ENCODE results near the gene RNF2.

Gene RNF2

GRCh38 chr1:185038813-185039376 lies 6.5 kb upstream of the RNF2 start:
- in situ Hi-C loops (cut with HindIII; ENCODE audit: low pct_unique_long_range_greater_than_20kb, low sequenced_read_pairs) = no loop called here
- DNase-seq (ENCODE audit: low read depth in 1 of 2, low spot score in 1 of 2) = no peak

DNA sequence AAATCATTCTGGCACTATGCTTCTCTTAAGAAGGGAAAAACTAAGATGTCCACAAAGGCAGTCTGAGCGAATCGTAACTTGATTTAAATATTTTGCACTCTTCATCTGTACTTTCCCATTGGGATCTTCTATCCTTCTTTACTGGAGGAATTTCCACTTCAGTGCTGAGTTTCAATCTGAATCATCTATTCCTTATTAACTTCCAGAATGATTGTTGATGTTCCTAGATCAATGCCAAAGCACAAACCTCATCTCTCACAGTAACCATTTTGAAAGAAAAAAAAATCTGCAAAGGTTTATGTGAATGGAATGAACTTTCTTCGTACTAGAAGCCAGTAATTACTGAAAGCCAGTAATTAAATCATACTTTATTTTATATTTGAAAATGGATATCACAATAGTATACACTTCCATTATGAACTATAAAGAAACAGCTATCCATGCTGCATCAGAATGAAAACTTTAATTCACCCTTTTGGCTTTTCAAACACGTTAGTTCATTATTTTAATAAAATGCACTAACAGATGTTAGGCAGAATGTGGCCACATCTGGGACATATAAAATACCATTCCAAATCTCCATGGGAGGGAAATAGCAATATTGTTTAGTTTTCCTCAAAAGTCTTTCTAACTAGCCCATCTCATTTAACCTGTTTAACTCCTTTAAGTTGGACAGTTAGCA lies 5.5 kb upstream of the RNF2 start:
- in situ Hi-C loops (cut with HindIII; ENCODE audit: low pct_unique_long_range_greater_than_20kb, low sequenced_read_pairs) = no loop called here
- no peak for DNase-seq (ENCODE audit: low read depth in 1 of 2, low spot score in 1 of 2)
- no peak for TF ChIP-seq JUND (IDR thresholded peaks at IDR 0.05; ENCODE audit: low read depth)

More at GRCh38 chr1:185038813-185039376, 6.5 kb upstream of the RNF2 start:
- TF ChIP-seq JUND (IDR thresholded peaks at IDR 0.05; ENCODE audit: low read depth) = no peak

DNA sequence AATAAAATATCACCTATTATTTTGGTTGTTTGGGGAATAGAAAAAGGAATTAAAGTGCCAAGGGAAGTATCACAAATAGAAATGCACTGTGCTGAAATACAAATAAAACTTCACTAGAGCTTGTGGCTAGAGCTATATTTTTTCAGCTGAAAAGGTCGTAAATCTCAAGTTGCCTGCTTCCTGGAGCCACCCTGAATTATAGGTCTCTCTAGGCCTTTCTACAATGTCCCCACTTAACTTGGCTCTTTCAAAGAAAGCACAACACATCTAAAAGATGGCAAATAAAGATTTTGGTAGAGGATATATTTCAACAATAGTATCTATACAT lies 5.0 kb upstream of the RNF2 start:
- no peak for DNase-seq (ENCODE audit: low read depth in 1 of 2, low spot score in 1 of 2)
- TF ChIP-seq JUND (IDR thresholded peaks at IDR 0.05; ENCODE audit: low read depth) = no peak
- in situ Hi-C loops (cut with HindIII; ENCODE audit: low pct_unique_long_range_greater_than_20kb, low sequenced_read_pairs) = no loop called here

DNA sequence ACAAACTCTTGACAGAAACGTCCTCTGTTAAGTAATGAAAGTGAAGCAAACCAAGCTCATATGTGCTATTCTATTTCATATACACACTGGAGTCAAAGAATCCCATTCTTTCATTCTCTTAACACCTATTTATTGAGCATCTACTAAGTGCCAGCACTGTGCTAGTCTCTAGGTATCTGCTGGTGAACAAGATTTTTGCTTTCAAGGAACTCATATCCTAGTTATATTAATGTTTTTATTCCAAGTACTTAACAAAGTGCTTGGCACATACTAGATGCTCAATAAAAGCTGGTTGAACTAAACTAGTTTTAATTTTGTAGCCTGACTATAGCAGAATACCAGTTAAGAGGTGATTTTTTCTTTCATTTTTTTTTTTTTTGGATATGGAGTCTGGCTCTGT lies 3.6 kb upstream of the RNF2 start:
- no peak for DNase-seq (ENCODE audit: low read depth in 1 of 2, low spot score in 1 of 2)
- TF ChIP-seq JUND (IDR thresholded peaks at IDR 0.05; ENCODE audit: low read depth) = no peak
- in situ Hi-C loops (cut with HindIII; ENCODE audit: low pct_unique_long_range_greater_than_20kb, low sequenced_read_pairs) = no loop called here

- in situ Hi-C loops (cut with HindIII; ENCODE audit: low pct_unique_long_range_greater_than_20kb, low sequenced_read_pairs) = no loop called here
- DNase-seq (ENCODE audit: low read depth in 1 of 2, low spot score in 1 of 2) = no peak
- no peak for TF ChIP-seq JUND (IDR thresholded peaks at IDR 0.05; ENCODE audit: low read depth)
Measured at GRCh38 chr1:185042737-185043136, 2.6 kb upstream of the RNF2 start.

DNA sequence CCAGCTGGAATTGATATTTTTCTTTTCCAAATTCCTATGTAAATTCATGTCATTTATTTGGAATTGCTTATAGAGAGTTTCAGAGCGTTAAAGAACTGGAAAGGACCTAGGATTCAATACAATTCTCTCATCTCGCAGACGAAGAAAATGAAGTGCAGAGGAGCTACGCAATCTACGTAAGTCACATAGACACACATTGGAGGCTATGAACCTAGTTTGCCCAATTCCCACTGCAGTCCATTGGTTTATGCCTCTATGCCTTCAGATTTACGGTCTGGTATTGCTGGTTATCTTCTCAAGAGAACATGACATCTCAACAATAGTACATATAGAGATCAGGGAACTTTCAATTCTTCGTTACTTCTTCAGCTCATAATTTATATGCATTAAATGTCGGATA lies 971 bp upstream of the RNF2 start:
- DNase-seq (ENCODE audit: low read depth in 1 of 2, low spot score in 1 of 2) = no peak
- no peak for TF ChIP-seq JUND (IDR thresholded peaks at IDR 0.05; ENCODE audit: low read depth)
- in situ Hi-C loops (cut with HindIII; ENCODE audit: low pct_unique_long_range_greater_than_20kb, low sequenced_read_pairs) = no loop called here

DNA sequence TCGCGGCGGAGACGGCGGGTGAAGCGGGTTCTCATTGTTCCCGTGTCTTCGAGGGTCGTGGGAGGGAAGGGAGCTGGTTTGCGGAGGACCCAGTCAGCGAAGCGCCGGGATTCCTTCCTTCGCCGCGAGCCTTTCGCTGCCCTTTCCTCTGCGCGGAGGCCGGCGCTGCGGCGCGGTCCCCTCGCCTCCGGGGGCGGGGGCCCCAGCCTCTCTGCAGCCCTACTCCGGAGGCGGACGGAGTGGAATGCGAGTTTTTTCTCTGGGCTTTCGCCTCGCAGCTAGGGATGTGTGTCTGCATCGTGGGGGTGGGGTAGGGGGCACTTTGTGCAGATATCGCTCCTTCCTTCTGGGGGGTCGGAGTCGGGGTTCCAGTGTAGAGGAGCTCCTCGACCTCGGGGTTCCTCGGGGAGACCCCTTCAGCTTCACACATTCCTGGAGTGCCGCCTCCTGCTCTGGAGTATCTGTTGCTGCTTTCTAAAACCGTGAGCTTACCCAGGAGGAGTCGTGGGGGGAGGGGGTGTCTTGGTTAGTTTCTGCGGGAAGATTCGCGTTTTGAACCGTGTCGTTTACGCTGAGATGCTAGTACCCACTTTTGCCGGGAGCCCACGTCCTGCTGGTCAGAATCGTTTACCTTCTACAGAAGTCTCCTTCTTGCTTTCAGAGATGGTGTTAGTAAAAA lies 595 bp downstream of the RNF2 start:
- no peak for TF ChIP-seq JUND (IDR thresholded peaks at IDR 0.05; ENCODE audit: low read depth)
- DNase-seq (ENCODE audit: low read depth in 1 of 2, low spot score in 1 of 2) = peak; percentile 29 to 61
- in situ Hi-C loops (cut with HindIII; ENCODE audit: low pct_unique_long_range_greater_than_20kb, low sequenced_read_pairs) = no loop called here

GRCh38 chr1:185046668-185047067 lies 1.3 kb downstream of the RNF2 start:
- no peak for DNase-seq (ENCODE audit: low read depth in 1 of 2, low spot score in 1 of 2)
- no peak for TF ChIP-seq JUND (IDR thresholded peaks at IDR 0.05; ENCODE audit: low read depth)
- in situ Hi-C loops (cut with HindIII; ENCODE audit: low pct_unique_long_range_greater_than_20kb, low sequenced_read_pairs) = no loop called here

- DNase-seq (ENCODE audit: low read depth in 1 of 2, low spot score in 1 of 2) = no peak
- in situ Hi-C loops (cut with HindIII; ENCODE audit: low pct_unique_long_range_greater_than_20kb, low sequenced_read_pairs) = no loop called here
- no peak for TF ChIP-seq JUND (IDR thresholded peaks at IDR 0.05; ENCODE audit: low read depth)
Measured at GRCh38 chr1:185049670-185050069, 4.3 kb downstream of the RNF2 start.

GRCh38 chr1:185050823-185051451 lies 5.6 kb downstream of the RNF2 start:
- in situ Hi-C loops (cut with HindIII; ENCODE audit: low pct_unique_long_range_greater_than_20kb, low sequenced_read_pairs) = no loop called here
- DNase-seq (ENCODE audit: low read depth in 1 of 2, low spot score in 1 of 2) = no peak
- no peak for TF ChIP-seq JUND (IDR thresholded peaks at IDR 0.05; ENCODE audit: low read depth)

GRCh38 chr1:185053204-185053603 lies 7.8 kb downstream of the RNF2 start:
- DNase-seq (ENCODE audit: low read depth in 1 of 2, low spot score in 1 of 2) = no peak
- in situ Hi-C loops (cut with HindIII; ENCODE audit: low pct_unique_long_range_greater_than_20kb, low sequenced_read_pairs) = no loop called here
- no peak for TF ChIP-seq JUND (IDR thresholded peaks at IDR 0.05; ENCODE audit: low read depth)

GRCh38 chr1:185054365-185055060 lies 9.2 kb downstream of the RNF2 start:
- in situ Hi-C loops (cut with HindIII; ENCODE audit: low pct_unique_long_range_greater_than_20kb, low sequenced_read_pairs) = no loop called here
- TF ChIP-seq JUND (IDR thresholded peaks at IDR 0.05; ENCODE audit: low read depth) = no peak
- DNase-seq (ENCODE audit: low read depth in 1 of 2, low spot score in 1 of 2) = no peak

DNA sequence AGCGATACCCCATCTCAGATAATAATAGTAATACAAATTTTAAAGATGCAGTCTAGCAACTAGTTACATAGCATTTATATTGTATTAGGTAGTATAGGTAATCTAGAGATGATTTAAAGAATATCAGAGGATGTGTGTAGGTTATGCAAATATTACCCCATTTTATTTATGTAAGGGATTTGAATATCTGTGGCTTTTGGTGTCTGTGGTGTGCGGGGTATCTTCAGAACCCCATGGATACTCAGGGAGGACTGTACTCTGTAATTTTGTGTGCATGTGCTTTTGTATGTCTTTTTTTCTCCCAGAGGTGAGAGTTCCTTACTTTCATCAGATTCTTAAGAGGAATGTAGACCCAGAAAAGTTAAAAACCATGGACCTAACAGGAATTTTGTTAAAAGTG lies 12.8 kb downstream of the RNF2 start:
- TF ChIP-seq JUND (IDR thresholded peaks at IDR 0.05; ENCODE audit: low read depth) = no peak
- in situ Hi-C loops (cut with HindIII; ENCODE audit: low pct_unique_long_range_greater_than_20kb, low sequenced_read_pairs) = no loop called here
- no peak for DNase-seq (ENCODE audit: low read depth in 1 of 2, low spot score in 1 of 2)
